ENCODE results near the gene UMPS.

UMPS gene

DNA sequence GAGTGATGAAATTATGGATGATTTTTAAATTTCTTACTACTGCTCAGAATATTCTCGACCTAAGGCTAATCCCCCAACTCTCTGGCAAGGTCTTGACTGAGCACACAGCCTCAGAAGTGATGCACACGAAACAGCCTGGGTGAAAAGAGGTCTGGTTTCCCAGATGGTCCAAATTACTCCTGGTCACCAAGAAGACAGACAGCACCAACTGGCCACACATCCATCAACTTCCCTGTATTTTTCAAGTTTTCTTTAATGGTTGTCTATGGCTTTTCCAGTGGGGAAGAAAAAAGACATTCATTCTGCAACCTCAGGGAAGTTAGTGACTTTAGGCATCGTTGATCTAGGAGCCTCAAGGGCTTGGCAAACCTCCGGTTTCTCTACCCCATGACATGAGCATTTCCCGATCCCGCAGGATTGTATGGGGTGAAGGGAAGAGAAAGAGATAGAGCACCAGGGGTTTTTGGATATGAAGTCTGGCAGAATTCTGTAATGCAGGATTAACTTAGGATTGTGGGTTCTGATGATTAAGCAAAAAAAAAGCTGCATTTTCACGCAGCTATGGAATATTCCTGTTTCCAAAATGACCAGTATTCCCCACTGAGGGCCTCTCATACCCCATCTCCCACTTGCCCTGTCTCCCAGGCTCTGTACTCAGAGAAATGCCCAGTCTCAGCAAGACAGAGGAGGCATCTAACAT lies 62.2 kb downstream of the UMPS start:
- ChIA-PET CTCF (interaction anchor here (2.3 kb wide), 1 partner anchor 109 kb away, joined by 17 read pairs; no protein-coding TSS in a partner anchor), POLR2A (interaction anchor here (0.6 to 1.7 kb wide), 2 partner anchors 21 to 752 kb away, joined by 3 to 6 read pairs; no protein-coding TSS in a partner anchor)
- DNase-seq (ENCODE audit: low read depth, low spot score) = no peak
- no peak overlapping the region for H3K4me3 ChIP-seq (ENCODE audit: low read depth, low read length)
- no peak for TF ChIP-seq CTCF (IDR thresholded peaks at IDR 0.05; ENCODE audit: insufficient read depth, low read length, missing control alignments)

DNA sequence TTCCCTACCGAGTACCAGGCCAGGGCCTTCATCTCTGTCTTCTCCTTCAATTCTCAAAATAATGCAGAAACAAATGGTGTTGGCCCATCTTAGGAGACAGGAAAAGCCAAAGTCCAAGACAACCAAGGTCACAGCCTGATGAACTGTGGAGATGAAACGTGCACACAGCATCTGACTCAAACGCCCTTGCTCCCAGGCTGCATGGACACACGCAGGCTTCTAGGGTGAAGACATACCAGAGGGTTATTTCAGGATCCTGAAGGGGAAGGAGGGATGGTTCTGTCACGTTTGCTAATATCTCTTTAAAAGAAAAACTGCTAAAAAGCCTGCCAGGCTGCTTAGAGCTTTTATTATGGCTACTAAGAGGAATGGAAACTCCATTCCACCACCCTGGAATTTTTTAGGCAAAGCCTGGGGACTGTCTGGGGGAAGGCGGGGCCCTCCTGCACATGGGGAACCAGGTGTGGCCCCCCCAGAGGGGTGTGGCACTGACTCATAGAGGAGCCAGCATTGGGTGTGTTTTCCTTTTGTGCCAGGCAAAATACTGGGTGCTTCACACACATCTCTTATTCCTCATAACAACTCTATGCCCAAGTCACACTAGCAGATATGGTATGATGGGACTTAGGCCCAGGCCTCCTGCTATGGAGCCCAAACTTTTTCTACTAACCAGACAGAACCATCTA lies 62.9 kb downstream of the UMPS start:
- ChIA-PET CTCF (no interaction called here), POLR2A (no interaction called here)
- no peak for TF ChIP-seq CTCF (IDR thresholded peaks at IDR 0.05; ENCODE audit: insufficient read depth, low read length, missing control alignments)
- DNase-seq (ENCODE audit: low read depth, low spot score) = no peak
- H3K4me3 ChIP-seq (ENCODE audit: low read depth, low read length) = no peak overlapping the region

DNA sequence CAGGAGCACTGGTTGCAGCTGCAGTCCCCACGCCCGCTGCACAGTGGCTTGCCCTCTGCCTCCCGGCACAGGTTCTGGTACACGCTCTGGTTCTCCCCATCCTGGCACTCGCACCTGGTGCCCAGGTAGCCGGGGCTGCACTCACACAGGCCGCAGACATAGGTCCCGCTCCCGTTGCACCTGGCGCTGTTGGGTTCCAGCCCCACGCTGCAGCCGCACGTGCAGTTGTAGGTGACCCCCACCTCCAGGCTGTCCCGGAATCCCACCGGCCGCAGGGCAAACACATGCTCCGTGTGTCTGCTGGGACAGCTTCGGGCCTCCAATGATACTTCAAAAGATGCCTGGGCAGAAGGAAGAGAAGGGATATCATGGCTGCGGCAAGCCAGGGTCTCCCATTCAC lies 66.2 kb downstream of the UMPS start:
- TF ChIP-seq CTCF (IDR thresholded peaks at IDR 0.05; ENCODE audit: insufficient read depth, low read length, missing control alignments) = no peak
- no peak overlapping the region for H3K4me3 ChIP-seq (ENCODE audit: low read depth, low read length)
- POLR2A ChIA-PET = no interaction called here
- no peak for DNase-seq (ENCODE audit: low read depth, low spot score)
- CTCF ChIA-PET = interaction anchor here (0.9 to 3.2 kb wide), 3 partner anchors 9 to 105 kb away, joined by 3 to 10 read pairs (median 3); no protein-coding TSS in a partner anchor

- TF ChIP-seq CTCF (IDR thresholded peaks at IDR 0.05; ENCODE audit: insufficient read depth, low read length, missing control alignments) = no peak
- ChIA-PET POLR2A (no interaction called here), CTCF (interaction anchor here (0.9 to 3.2 kb wide), 4 partner anchors 8 to 104 kb away, joined by 3 to 10 read pairs (median 3); no protein-coding TSS in a partner anchor)
- no peak for DNase-seq (ENCODE audit: low read depth, low spot score)
- no peak overlapping the region for H3K4me3 ChIP-seq (ENCODE audit: low read depth, low read length)
Measured at GRCh38 chr3:124797426-124797945, 67.2 kb downstream of the UMPS start.

Measured in AG04449 (cell line).